Liver (tissue), 9 donors: Measurements from ENCODE around the gene HECTD2. TPM values are rescaled to one million over a fixed set of nuclear protein-coding genes. Genes with fewer than 3 reads are reported as not detected.
A peak's percentile ranks its signal among the peaks of the same experiment; 100 is the strongest.

Experiments
- DNase-seq: peaks from one replicate; pipeline ENCODE4 v3.0.0-alpha.2; 2017; ENCODE audit warnings: low spot score
- H3K27ac ChIP-seq, 2 donors: one replicate each; pipeline ENCODE4 v1.7.0; 2013; ENCODE audit warnings: inconsistent platforms in 2 of 2, low read length in 2 of 2, control low read depth in 1 of 2, low read depth in 1 of 2, mild to moderate bottlenecking in 1 of 2
- H3K27me3 ChIP-seq, 4 donors: one replicate each; pipeline versions ENCODE4 v1.6.1 to v1.7.0; 2013; ENCODE audit warnings: low read length in 3 of 4, inconsistent platforms in 1 of 4, mild to moderate bottlenecking in 1 of 4, moderate library complexity in 1 of 4; ENCODE audit not compliant: control insufficient read depth in 4 of 4, insufficient read depth in 4 of 4
- H3K36me3 ChIP-seq, 4 donors: one replicate each; pipeline versions ENCODE4 v1.6.1 to v1.7.0; 2013; ENCODE audit warnings: low read length in 3 of 4, mild to moderate bottlenecking in 3 of 4, low read depth in 1 of 4, moderate library complexity in 1 of 4; ENCODE audit not compliant: control insufficient read depth in 4 of 4, insufficient read depth in 3 of 4
- H3K4me1 ChIP-seq, 4 donors: one replicate each; pipeline versions ENCODE4 v1.6.1 to v1.7.0; 2013; ENCODE audit warnings: low read length in 3 of 4, mild to moderate bottlenecking in 3 of 4, moderate library complexity in 1 of 4; ENCODE audit not compliant: control insufficient read depth in 4 of 4, insufficient read depth in 4 of 4
- H3K4me3 ChIP-seq, 3 donors: one replicate each; pipeline versions ENCODE4 v1.6.1 to v1.7.0; 2013; ENCODE audit warnings: low read length in 3 of 3, control low read depth in 1 of 3, low read depth in 1 of 3, mild to moderate bottlenecking in 1 of 3
- H3K9ac ChIP-seq, 2 donors: one replicate each; pipeline ENCODE4 v1.7.0; 2013; ENCODE audit warnings: low read length in 2 of 2, mild to moderate bottlenecking in 2 of 2, moderate library complexity in 2 of 2, control low read depth in 1 of 2, low read depth in 1 of 2
- H3K9me3 ChIP-seq, 4 donors: one replicate each; pipeline versions ENCODE4 v1.6.1 to v1.7.0; 2013; ENCODE audit warnings: low read length in 3 of 4; ENCODE audit not compliant: control insufficient read depth in 4 of 4
- EGR1 ChIP-seq, 2 donors: IDR thresholded peaks; 2 replicates each; pipeline ENCODE4 v1.6.1; 2016 to 2018; ENCODE audit warnings: antibody characterized with exemption in 2 of 2, low read depth in 2 of 2
- FOXA1 ChIP-seq: IDR thresholded peaks from 2 replicates; pipeline ENCODE4 v1.6.1; 2016; ENCODE audit warnings: antibody characterized with exemption
- GABPA ChIP-seq, 2 donors: IDR thresholded peaks in 1 of 2; conservative IDR thresholded peaks in 1 of 2; 2 replicates each; pipeline ENCODE4 v1.6.1; 2016; ENCODE audit warnings: antibody characterized with exemption in 2 of 2, mild to moderate bottlenecking in 1 of 2, moderate library complexity in 1 of 2
- HNF4A ChIP-seq, 2 donors: conservative IDR thresholded peaks; 2 replicates each; pipeline ENCODE4 v1.6.1; 2016; ENCODE audit warnings: antibody characterized with exemption in 2 of 2, mild to moderate bottlenecking in 2 of 2
- HNF4G ChIP-seq: IDR thresholded peaks from 2 replicates; pipeline ENCODE4 v1.6.1; 2016; ENCODE audit warnings: antibody characterized with exemption
- JUND ChIP-seq, 2 donors: IDR thresholded peaks; 2 replicates each; pipeline ENCODE4 v1.6.1; 2016; ENCODE audit warnings: antibody characterized with exemption in 2 of 2
- NR2F2 ChIP-seq: IDR thresholded peaks from 2 replicates; pipeline ENCODE4 v1.6.1; 2016; ENCODE audit warnings: antibody characterized with exemption
- RXRA ChIP-seq, 2 donors: IDR thresholded peaks; 2 replicates each; pipeline ENCODE4 v1.6.1; 2017 to 2018; ENCODE audit warnings: antibody characterized with exemption in 2 of 2, mild to moderate bottlenecking in 1 of 2
- SP1 ChIP-seq: IDR thresholded peaks from 2 replicates; pipeline ENCODE4 v1.6.1; 2018; ENCODE audit warnings: antibody characterized with exemption, mild to moderate bottlenecking
- WGBS: extraction: QIAGEN DNeasy Blood & Tissue Kit; methylation state at CpG from one replicate; pipeline ENCODE4 v1.1.7; 2013; 5-methylcytosine and 5-hydroxymethylcytosine counted together
- polyA plus RNA-seq, 2 donors: library from polyadenylated mRNA; stranded (reverse) in 1 of 2; unstranded in 1 of 2; fragments of 200-250 nt in 1 of 2; fragments of >200 nt in 1 of 2; fragmentation: Nextera tagmentation in 1 of 2; extraction: Ambion mirVana in 1 of 2; gene quantifications; one replicate each; pipeline versions ENCODE4 v1.2.1 to v1.2.3, GENCODE V29; 2013 to 2015
- total RNA-seq, 2 donors: library from RNA; depleted of rRNA; stranded (reverse); fragments of >200 nt; gene quantifications; one replicate each; pipeline ENCODE4 v1.2.3, GENCODE V29; 2014
- TF ChIP-seq, protein P1 (sequence below): IDR thresholded peaks from 2 replicates; pipeline ENCODE4 v1.6.1; 2016; ENCODE audit warnings: antibody characterized with exemption, mild to moderate bottlenecking
- TF ChIP-seq, protein P2 (sequence below): IDR thresholded peaks from 2 replicates; pipeline ENCODE4 v1.6.1; 2016; ENCODE audit warnings: antibody characterized with exemption
- TF ChIP-seq, protein P3 (sequence below): IDR thresholded peaks from 2 replicates; pipeline ENCODE4 v1.6.1; 2016; ENCODE audit warnings: antibody characterized with exemption
- TF ChIP-seq, protein P4 (sequence below): IDR thresholded peaks from 2 replicates; pipeline ENCODE4 v1.6.1; 2016; ENCODE audit warnings: antibody characterized with exemption
- TF ChIP-seq, protein P5 (sequence below): fragments of 150-350 bp; IDR thresholded peaks from 2 replicates; pipeline ENCODE4 v1.5.1; 2017; ENCODE audit warnings: improper control_type of control experiment, low read depth, low read length; ENCODE audit not compliant: missing input control
- donor health status: healthy.
- donor health status: healthy.
- donor health status: healthy.
- donor health status: healthy.
- donor health status: healthy.

Gene HECTD2
- total and polyA plus RNA-seq, 4 donors = 1.0 to 5.0 (median 3.2) TPM

DNA sequence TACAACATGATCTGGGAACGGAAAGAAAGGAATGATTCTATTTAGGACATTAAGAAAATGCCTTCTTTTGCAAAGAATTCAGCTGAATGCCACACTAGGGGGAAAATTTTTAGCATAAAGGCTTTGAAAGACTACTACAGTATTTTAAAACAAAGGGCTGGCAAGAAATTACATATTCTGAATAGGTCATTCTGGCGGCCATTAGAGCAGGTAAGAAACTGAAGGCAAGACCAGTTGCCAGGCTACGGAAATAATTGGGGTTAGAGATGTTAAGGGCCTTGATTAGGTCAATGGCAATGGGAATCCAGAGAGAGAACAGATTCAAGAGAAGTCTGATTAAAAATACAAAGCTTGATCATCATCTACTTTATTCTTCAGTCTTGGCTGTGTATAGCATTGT is 3.8 kb upstream of the HECTD2 start:
- H3K36me3 ChIP-seq = no peaks in the 10 kb centered on the region
- TF ChIP-seq, protein P1, sequence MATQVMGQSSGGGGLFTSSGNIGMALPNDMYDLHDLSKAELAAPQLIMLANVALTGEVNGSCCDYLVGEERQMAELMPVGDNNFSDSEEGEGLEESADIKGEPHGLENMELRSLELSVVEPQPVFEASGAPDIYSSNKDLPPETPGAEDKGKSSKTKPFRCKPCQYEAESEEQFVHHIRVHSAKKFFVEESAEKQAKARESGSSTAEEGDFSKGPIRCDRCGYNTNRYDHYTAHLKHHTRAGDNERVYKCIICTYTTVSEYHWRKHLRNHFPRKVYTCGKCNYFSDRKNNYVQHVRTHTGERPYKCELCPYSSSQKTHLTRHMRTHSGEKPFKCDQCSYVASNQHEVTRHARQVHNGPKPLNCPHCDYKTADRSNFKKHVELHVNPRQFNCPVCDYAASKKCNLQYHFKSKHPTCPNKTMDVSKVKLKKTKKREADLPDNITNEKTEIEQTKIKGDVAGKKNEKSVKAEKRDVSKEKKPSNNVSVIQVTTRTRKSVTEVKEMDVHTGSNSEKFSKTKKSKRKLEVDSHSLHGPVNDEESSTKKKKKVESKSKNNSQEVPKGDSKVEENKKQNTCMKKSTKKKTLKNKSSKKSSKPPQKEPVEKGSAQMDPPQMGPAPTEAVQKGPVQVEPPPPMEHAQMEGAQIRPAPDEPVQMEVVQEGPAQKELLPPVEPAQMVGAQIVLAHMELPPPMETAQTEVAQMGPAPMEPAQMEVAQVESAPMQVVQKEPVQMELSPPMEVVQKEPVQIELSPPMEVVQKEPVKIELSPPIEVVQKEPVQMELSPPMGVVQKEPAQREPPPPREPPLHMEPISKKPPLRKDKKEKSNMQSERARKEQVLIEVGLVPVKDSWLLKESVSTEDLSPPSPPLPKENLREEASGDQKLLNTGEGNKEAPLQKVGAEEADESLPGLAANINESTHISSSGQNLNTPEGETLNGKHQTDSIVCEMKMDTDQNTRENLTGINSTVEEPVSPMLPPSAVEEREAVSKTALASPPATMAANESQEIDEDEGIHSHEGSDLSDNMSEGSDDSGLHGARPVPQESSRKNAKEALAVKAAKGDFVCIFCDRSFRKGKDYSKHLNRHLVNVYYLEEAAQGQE = no peak
- TF ChIP-seq EGR1 (IDR thresholded peaks at IDR 0.05; ENCODE audit: low read depth in 2 of 2) (no peak), JUND (IDR thresholded peaks at IDR 0.05) (no peak)
- TF ChIP-seq, protein P2, sequence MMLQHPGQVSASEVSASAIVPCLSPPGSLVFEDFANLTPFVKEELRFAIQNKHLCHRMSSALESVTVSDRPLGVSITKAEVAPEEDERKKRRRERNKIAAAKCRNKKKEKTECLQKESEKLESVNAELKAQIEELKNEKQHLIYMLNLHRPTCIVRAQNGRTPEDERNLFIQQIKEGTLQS = no peak
- TF ChIP-seq, protein P3, sequence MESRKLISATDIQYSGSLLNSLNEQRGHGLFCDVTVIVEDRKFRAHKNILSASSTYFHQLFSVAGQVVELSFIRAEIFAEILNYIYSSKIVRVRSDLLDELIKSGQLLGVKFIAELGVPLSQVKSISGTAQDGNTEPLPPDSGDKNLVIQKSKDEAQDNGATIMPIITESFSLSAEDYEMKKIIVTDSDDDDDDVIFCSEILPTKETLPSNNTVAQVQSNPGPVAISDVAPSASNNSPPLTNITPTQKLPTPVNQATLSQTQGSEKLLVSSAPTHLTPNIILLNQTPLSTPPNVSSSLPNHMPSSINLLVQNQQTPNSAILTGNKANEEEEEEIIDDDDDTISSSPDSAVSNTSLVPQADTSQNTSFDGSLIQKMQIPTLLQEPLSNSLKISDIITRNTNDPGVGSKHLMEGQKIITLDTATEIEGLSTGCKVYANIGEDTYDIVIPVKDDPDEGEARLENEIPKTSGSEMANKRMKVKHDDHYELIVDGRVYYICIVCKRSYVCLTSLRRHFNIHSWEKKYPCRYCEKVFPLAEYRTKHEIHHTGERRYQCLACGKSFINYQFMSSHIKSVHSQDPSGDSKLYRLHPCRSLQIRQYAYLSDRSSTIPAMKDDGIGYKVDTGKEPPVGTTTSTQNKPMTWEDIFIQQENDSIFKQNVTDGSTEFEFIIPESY = no peak
- TF ChIP-seq, protein P4, sequence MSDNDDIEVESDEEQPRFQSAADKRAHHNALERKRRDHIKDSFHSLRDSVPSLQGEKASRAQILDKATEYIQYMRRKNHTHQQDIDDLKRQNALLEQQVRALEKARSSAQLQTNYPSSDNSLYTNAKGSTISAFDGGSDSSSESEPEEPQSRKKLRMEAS = no peak
- H3K4me1 ChIP-seq = peaks cover 0 to 10% (median 2%) of the 10 kb centered on the region in 4 donors
- H3K27ac ChIP-seq = no peak overlapping the region
- H3K9me3 ChIP-seq = no peaks in the 10 kb centered on the region
- H3K4me3 ChIP-seq = no peak overlapping the region
- WGBS = 94% methylated on average over 3 of the region's 3 CpGs
- no peak for DNase-seq
- no peak overlapping the region for H3K9ac ChIP-seq
- no peaks in the 10 kb centered on the region for H3K27me3 ChIP-seq

DNA sequence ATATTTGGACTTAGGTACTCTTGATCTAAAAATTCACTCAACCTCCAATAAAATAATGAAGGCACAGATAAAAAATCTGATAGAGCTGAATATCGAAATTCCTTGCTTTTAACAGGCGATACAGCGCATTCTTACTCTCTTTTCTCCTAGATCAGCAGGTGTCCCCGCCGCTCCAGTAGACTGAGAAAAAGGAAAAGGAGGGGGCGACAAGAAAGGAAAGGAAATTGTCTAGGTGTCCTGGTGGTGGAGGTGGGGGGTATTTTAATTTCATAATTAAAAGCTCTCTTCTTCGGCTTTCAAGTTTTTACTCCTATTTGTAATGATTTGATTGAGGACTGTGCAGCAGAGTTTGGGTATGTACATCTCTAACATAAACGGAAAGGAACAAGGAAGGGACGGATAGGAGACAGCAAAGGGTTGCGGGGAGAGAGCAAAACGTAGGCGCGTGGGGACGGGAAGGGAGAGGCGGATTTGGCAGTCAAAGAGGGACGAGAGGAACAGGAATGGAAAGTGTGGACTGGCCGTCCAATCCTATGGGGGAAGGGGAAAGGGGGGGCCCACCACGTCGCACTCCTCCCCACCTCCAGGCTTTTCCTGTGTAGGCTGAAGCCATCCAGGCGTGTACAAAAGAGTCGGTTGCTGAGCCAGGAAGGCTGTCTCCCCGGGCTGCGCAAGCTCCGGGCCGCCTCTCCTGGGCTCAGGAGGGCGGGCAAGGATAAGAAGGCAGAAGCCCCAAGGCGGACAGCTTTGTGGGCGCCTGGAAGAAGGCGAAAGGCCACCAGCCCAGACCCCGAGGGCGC is 875 bp upstream of the HECTD2 start:
- no peaks in the 10 kb centered on the region for H3K9me3 ChIP-seq
- WGBS = 1% methylated on average over 31 of the region's 31 CpGs
- H3K27me3 ChIP-seq = no peaks in the 10 kb centered on the region
- H3K9ac ChIP-seq = peak overlapping the region; percentile 49 to 89
- peak overlapping the region; percentile 47 to 79 (median 75) for H3K4me3 ChIP-seq
- no peaks in the 10 kb centered on the region for H3K36me3 ChIP-seq
- DNase-seq = peak; percentile 74
- peak overlapping the region; percentile 86 to 97 for H3K27ac ChIP-seq
- H3K4me1 ChIP-seq = peaks cover 0 to 10% (median 2%) of the 10 kb centered on the region in 4 donors
- TF ChIP-seq HNF4A (conservative IDR thresholded peaks at IDR 0.05) (peak in 1 of 2 donors; percentile 7), SP1 (peak; percentile 53), FOXA1 (no peak), JUND (IDR thresholded peaks at IDR 0.05) (no peak), HNF4G (no peak), NR2F2 (no peak), GABPA (IDR thresholded peaks at IDR 0.05 in 1 of 2, conservative IDR thresholded peaks at IDR 0.05 in 1 of 2) (peak in 1 of 2 donors; percentile 17), EGR1 (IDR thresholded peaks at IDR 0.05; ENCODE audit: low read depth in 2 of 2) (peak in 1 of 2 donors; percentile 49), RXRA (IDR thresholded peaks at IDR 0.05) (peak; percentile 30 to 32)
- TF ChIP-seq, protein P5, sequence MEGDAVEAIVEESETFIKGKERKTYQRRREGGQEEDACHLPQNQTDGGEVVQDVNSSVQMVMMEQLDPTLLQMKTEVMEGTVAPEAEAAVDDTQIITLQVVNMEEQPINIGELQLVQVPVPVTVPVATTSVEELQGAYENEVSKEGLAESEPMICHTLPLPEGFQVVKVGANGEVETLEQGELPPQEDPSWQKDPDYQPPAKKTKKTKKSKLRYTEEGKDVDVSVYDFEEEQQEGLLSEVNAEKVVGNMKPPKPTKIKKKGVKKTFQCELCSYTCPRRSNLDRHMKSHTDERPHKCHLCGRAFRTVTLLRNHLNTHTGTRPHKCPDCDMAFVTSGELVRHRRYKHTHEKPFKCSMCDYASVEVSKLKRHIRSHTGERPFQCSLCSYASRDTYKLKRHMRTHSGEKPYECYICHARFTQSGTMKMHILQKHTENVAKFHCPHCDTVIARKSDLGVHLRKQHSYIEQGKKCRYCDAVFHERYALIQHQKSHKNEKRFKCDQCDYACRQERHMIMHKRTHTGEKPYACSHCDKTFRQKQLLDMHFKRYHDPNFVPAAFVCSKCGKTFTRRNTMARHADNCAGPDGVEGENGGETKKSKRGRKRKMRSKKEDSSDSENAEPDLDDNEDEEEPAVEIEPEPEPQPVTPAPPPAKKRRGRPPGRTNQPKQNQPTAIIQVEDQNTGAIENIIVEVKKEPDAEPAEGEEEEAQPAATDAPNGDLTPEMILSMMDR = peak; percentile 12
- TF ChIP-seq, protein P1 = peak; percentile 68
- TF ChIP-seq, protein P4 = peak; percentile 52
- TF ChIP-seq, protein P2 = no peak
- TF ChIP-seq, protein P3 = no peak
